Esophagus muscularis mucosa (tissue), 4 donors: Measurements from ENCODE around the gene TRIM5. TPM values are rescaled to one million over a fixed set of nuclear protein-coding genes. Genes with fewer than 3 reads are reported as not detected.
"Not testable (repeated sequence)": the region's sequence is repeated elsewhere in the genome, so short reads cannot be mapped to it uniquely, and the experiment has no call there.

Experiments used
- DNase-seq: peaks from one replicate; pipeline ENCODE4 v3.0.0-alpha.2; 2017; ENCODE audit errors: extremely low spot score
- H3K27ac ChIP-seq, 4 donors: fragments of 200-600 bp; sonication (generic); replicated peaks in 1 of 4; 1 replicate in 3 of 4; 2 replicates in 1 of 4; pipeline ENCODE4 v1.5.1; 2016 to 2019; ENCODE audit warnings: mild to moderate bottlenecking in 1 of 4
- H3K27me3 ChIP-seq, 4 donors: fragments of 200-600 bp; sonication (generic); one replicate each; pipeline versions ENCODE4 v1.5.1 to v1.6.0; 2016 to 2019
- H3K36me3 ChIP-seq, 4 donors: fragments of 200-600 bp; sonication (generic); one replicate each; pipeline ENCODE4 v1.5.1; 2016 to 2019
- H3K4me1 ChIP-seq, 4 donors: fragments of 200-600 bp; sonication (generic); one replicate each; pipeline ENCODE4 v1.5.1; 2016 to 2019
- H3K4me3 ChIP-seq, 4 donors: fragments of 200-600 bp; sonication (generic); 1 replicate in 2 of 4; 2 replicates in 2 of 4; pipeline ENCODE4 v1.5.1; 2016 to 2019; ENCODE audit warnings: mild to moderate bottlenecking in 4 of 4, moderate library complexity in 1 of 4
- H3K9me3 ChIP-seq, 4 donors: fragments of 200-600 bp; sonication (generic); 1 replicate in 3 of 4; 2 replicates in 1 of 4; pipeline ENCODE4 v1.5.1; 2016 to 2019
- CTCF ChIP-seq, 3 experiments: fragments of 200-600 bp in 2 of 3; fragments of 450-650 bp in 1 of 3; sonication (generic) in 2 of 3; IDR thresholded peaks; one replicate each; pipeline ENCODE4 v1.5.1; 2017 to 2019; ENCODE audit warnings: antibody characterized with exemption in 3 of 3, mild to moderate bottlenecking in 2 of 3, moderate library complexity in 1 of 3
- EP300 ChIP-seq: sonication (generic); formaldehyde crosslinking; IDR thresholded peaks from one replicate; pipeline ENCODE4 v1.6.1; 2017; ENCODE audit warnings: antibody characterized with exemption
- POLR2A ChIP-seq: fragments of 450-650 bp; IDR thresholded peaks from one replicate; pipeline ENCODE4 v1.6.1; 2017; ENCODE audit warnings: antibody characterized with exemption, moderate library complexity, mild to moderate bottlenecking, low read depth
- POLR2AphosphoS5 ChIP-seq, 2 donors: sonication (generic); formaldehyde crosslinking; IDR thresholded peaks; one replicate each; pipeline ENCODE4 v1.6.1; 2017; ENCODE audit warnings: antibody characterized with exemption in 2 of 2
- WGBS: methylation state at CpG from one replicate; pipeline ENCODE4 v1.1.5; 2018; 5-methylcytosine and 5-hydroxymethylcytosine counted together
- intact Hi-C: fragments of 100-400 bp; cut with DNase I; formaldehyde crosslinking; loops from one replicate; pipeline ENCODE4 v1.15.1; 2023
- total RNA-seq, 4 donors: library from RNA; depleted of rRNA; stranded (reverse); fragments of >200 nt; gene quantifications; one replicate each; pipeline versions ENCODE4 v1.1.0 to v1.2.1, GENCODE V29; 2016

Gene TRIM5
- total RNA-seq, 4 donors from 2014 or later = 15.9 to 21.5 (median 16.6) TPM

GRCh38 chr11:5719703-5720495 is 35.0 kb upstream of the TRIM5 start:
- Histone ChIP-seq H3K27ac (no peak overlapping the region), H3K9me3 (no peaks in the 10 kb centered on the region), H3K36me3 (no peaks in the 10 kb centered on the region), H3K4me1 (no peaks in the 10 kb centered on the region), H3K4me3 (no peak overlapping the region), H3K27me3 (no peaks in the 10 kb centered on the region)
- no peak for DNase-seq
- WGBS = 95% methylated on average over 3 of the region's 3 CpGs
- intact Hi-C loops = no loop called here
- TF ChIP-seq EP300 = no peak
- TF ChIP-seq POLR2A = no peak
- TF ChIP-seq POLR2AphosphoS5 (IDR thresholded peaks at IDR 0.05) = no peak
- TF ChIP-seq CTCF (IDR thresholded peaks at IDR 0.05) = no peak

GRCh38 chr11:5716518-5716917 is 31.6 kb upstream of the TRIM5 start:
- intact Hi-C loops = not testable (repeated sequence)
- 50% methylated on average over 1 of the region's 1 CpG for WGBS

GRCh38 chr11:5713695-5714094 is 28.8 kb upstream of the TRIM5 start:
- Histone ChIP-seq H3K27me3 (no peaks in the 10 kb centered on the region), H3K4me1 (no peaks in the 10 kb centered on the region), H3K4me3 (no peak overlapping the region), H3K27ac (no peak overlapping the region), H3K36me3 (peaks cover 0 to 17% (median 11%) of the 10 kb centered on the region in 4 donors), H3K9me3 (no peaks in the 10 kb centered on the region)
- WGBS = 67% methylated on average over 5 of the region's 5 CpGs
- no peak for DNase-seq
- TF ChIP-seq EP300 (no peak), POLR2AphosphoS5 (IDR thresholded peaks at IDR 0.05) (no peak), POLR2A (no peak), CTCF (IDR thresholded peaks at IDR 0.05) (no peak)
- intact Hi-C loops = no loop called here

More at GRCh38 chr11:5716518-5716917, 31.6 kb upstream of the TRIM5 start:
- not testable (repeated sequence) for H3K4me1 ChIP-seq, H3K4me3 ChIP-seq, H3K9me3 ChIP-seq, H3K36me3 ChIP-seq, DNase-seq, H3K27ac ChIP-seq, H3K27me3 ChIP-seq

GRCh38 chr11:5712507-5712906 is 27.6 kb upstream of the TRIM5 start:
- WGBS = 46% methylated on average over 1 of the region's 1 CpG
- H3K27ac ChIP-seq = no peak overlapping the region
- TF ChIP-seq CTCF (IDR thresholded peaks at IDR 0.05) (peak; percentile 20 to 45 (median 30)), EP300 (no peak), POLR2AphosphoS5 (IDR thresholded peaks at IDR 0.05) (no peak), POLR2A (no peak)
- H3K9me3 ChIP-seq = no peaks in the 10 kb centered on the region
- H3K4me3 ChIP-seq = no peak overlapping the region
- no peak for DNase-seq
- H3K27me3 ChIP-seq = no peaks in the 10 kb centered on the region
- no peaks in the 10 kb centered on the region for H3K4me1 ChIP-seq
- H3K36me3 ChIP-seq = peaks cover 0 to 29% (median 22%) of the 10 kb centered on the region in 4 donors
- intact Hi-C loops = no loop called here

GRCh38 chr11:5705688-5706087 is 20.8 kb upstream of the TRIM5 start:
- Histone ChIP-seq H3K4me3 (no peak overlapping the region), H3K4me1 (no peaks in the 10 kb centered on the region), H3K9me3 (no peaks in the 10 kb centered on the region), H3K27me3 (no peaks in the 10 kb centered on the region), H3K27ac (no peak overlapping the region), H3K36me3 (peaks cover 0 to 79% (median 32%) of the 10 kb centered on the region in 4 donors)
- WGBS = 94% methylated on average over 4 of the region's 4 CpGs
- intact Hi-C loops = no loop called here
- TF ChIP-seq POLR2A = no peak
- no peak for TF ChIP-seq POLR2AphosphoS5 (IDR thresholded peaks at IDR 0.05)
- TF ChIP-seq EP300 = no peak
- no peak for TF ChIP-seq CTCF (IDR thresholded peaks at IDR 0.05)
- no peak for DNase-seq
